B cell (primary cell): ENCODE measurements around the gene CCDC88C. TPM values are rescaled to one million over a fixed set of nuclear protein-coding genes. Genes with fewer than 3 reads are reported as not detected.

Experiments used
- ATAC-seq: fragments of 200-7000 bp; cut with Tn5 transposase; one replicate; pipeline ENCODE4 v1.10.0; 2021; ENCODE audit warnings: low read depth, mild to moderate bottlenecking, moderate number of reproducible peaks, moderate library complexity
- CTCF ChIA-PET: fragments of 350-600 bp; sonication (Branson Sonifier 250); formaldehyde crosslinking; loops from one replicate; lab custom pipeline; 2021; ENCODE audit warnings: antibody characterized with exemption, inconsistent platforms; lab: Charles Lee
- POLR2A ChIA-PET: fragments of 350-600 bp; sonication (Branson Sonifier 250); formaldehyde crosslinking; loops from one replicate; lab custom pipeline; 2021; ENCODE audit warnings: antibody characterized with exemption; lab: Charles Lee
- DNase-seq: peaks from one replicate; pipeline ENCODE4 v3.0.0; 2013
- H2AFZ ChIP-seq: 2 replicates; pipeline ENCODE4 v1.6.1; 2012; ENCODE audit warnings: mild to moderate bottlenecking, low read depth, low read length; ENCODE audit not compliant: insufficient read depth, poor library complexity, severe bottlenecking
- H3K27ac ChIP-seq, 2 donors: 1 replicate in 1 of 2; 2 replicates in 1 of 2; pipeline ENCODE4 v1.5.1; 2012 to 2013; ENCODE audit warnings: low read length in 2 of 2, mild to moderate bottlenecking in 2 of 2, moderate library complexity in 1 of 2
- H3K27me3 ChIP-seq, 4 experiments: fragments of 200-600 bp in 1 of 4; sonication (generic) in 1 of 4; replicated peaks in 1 of 4; 1 replicate in 2 of 4; 2 replicates in 2 of 4; pipeline versions ENCODE4 v1.6.1 to v1.7.0; 2013 to 2016; ENCODE audit warnings: low read length in 3 of 4, mild to moderate bottlenecking in 2 of 4, mixed read lengths in 1 of 4, moderate library complexity in 1 of 4; ENCODE audit not compliant: insufficient read depth in 4 of 4, control insufficient read depth in 3 of 4; ENCODE audit errors: control extremely low read depth in 1 of 4
- H3K36me3 ChIP-seq, 2 experiments: replicated peaks in 1 of 2; 1 replicate in 1 of 2; 2 replicates in 1 of 2; pipeline versions ENCODE4 v1.6.1 to v1.7.1; 2013; ENCODE audit warnings: low read length in 1 of 2; ENCODE audit not compliant: insufficient read depth in 2 of 2, control insufficient read depth in 1 of 2; ENCODE audit errors: control extremely low read depth in 1 of 2, extremely low read depth in 1 of 2
- H3K4me1 ChIP-seq, 2 donors: fragments of 200-600 bp in 1 of 2; sonication (generic) in 1 of 2; 1 replicate in 1 of 2; 2 replicates in 1 of 2; pipeline versions ENCODE4 v1.5.1 to v1.6.1; 2013 to 2017; ENCODE audit warnings: low read length in 2 of 2; ENCODE audit not compliant: control insufficient read depth in 2 of 2, insufficient read depth in 2 of 2
- H3K4me2 ChIP-seq: replicated peaks from 2 replicates; pipeline ENCODE3; 2012; ENCODE audit warnings: mild to moderate bottlenecking, low read depth, low read length; ENCODE audit not compliant: poor library complexity, severe bottlenecking
- H3K4me3 ChIP-seq, 5 experiments: fragments of 200-600 bp in 1 of 5; sonication (generic) in 1 of 5; 1 replicate in 3 of 5; 2 replicates in 2 of 5; pipeline versions ENCODE4 v1.5.1 to v1.7.0; 2011 to 2016; ENCODE audit warnings: low read length in 4 of 5, mild to moderate bottlenecking in 4 of 5, low read depth in 2 of 5, control low read depth in 1 of 5, moderate library complexity in 1 of 5; ENCODE audit not compliant: insufficient read depth in 1 of 5; ENCODE audit errors: control extremely low read depth in 1 of 5, extremely low read depth in 1 of 5
- H3K79me2 ChIP-seq: fragments of 200-600 bp; sonication (generic); one replicate; pipeline ENCODE4 v1.6.0; 2016; ENCODE audit warnings: low read length; ENCODE audit not compliant: control insufficient read depth, insufficient read depth
- H3K9ac ChIP-seq: fragments of 200-600 bp; sonication (generic); 2 replicates; pipeline ENCODE4 v1.6.1; 2017; ENCODE audit warnings: mild to moderate bottlenecking, low read length, moderate library complexity
- H3K9me3 ChIP-seq, 3 donors: one replicate each; pipeline versions ENCODE4 v1.6.1 to v1.7.1; 2013; ENCODE audit warnings: low read length in 2 of 3; ENCODE audit not compliant: control insufficient read depth in 2 of 3, insufficient read depth in 1 of 3; ENCODE audit errors: control extremely low read depth in 1 of 3
- H4K20me1 ChIP-seq: 2 replicates; pipeline ENCODE4 v1.6.0; 2012; ENCODE audit warnings: mild to moderate bottlenecking, low read length; ENCODE audit not compliant: insufficient read depth, control insufficient read depth, poor library complexity, severe bottlenecking
- H3K27ac Mint-ChIP-seq: one replicate; pipeline ENCODE4 v1.8.0; 2021; ENCODE audit warnings: mixed read lengths
- H3K27me3 Mint-ChIP-seq: one replicate; pipeline ENCODE4 v1.8.0; 2021; ENCODE audit warnings: mixed read lengths
- H3K4me1 Mint-ChIP-seq: one replicate; pipeline ENCODE4 v1.8.0; 2021; ENCODE audit warnings: mixed read lengths
- H3K4me3 Mint-ChIP-seq: one replicate; pipeline ENCODE4 v1.8.0; 2021; ENCODE audit warnings: mixed read lengths
- H3K9me3 Mint-ChIP-seq: one replicate; pipeline ENCODE4 v1.8.0; 2022; ENCODE audit warnings: mixed read lengths; ENCODE audit not compliant: insufficient read depth
- CTCF ChIP-seq: fragments of 200-600 bp; IDR thresholded peaks from one replicate; pipeline ENCODE4 v1.8.0; 2022; ENCODE audit warnings: antibody characterized with exemption, mild to moderate bottlenecking
- EZH2 ChIP-seq: IDR thresholded peaks from 2 replicates; pipeline ENCODE4 v1.6.1; 2012; ENCODE audit warnings: borderline replicate concordance, low read depth, mild to moderate bottlenecking, moderate library complexity, low read length; ENCODE audit not compliant: insufficient read depth, poor library complexity, severe bottlenecking
- whole genome bisulfite sequencing: methylation state at CpG from one replicate; pipeline ENCODE4 v1.1.5; 2013; ENCODE audit warnings: missing lambda C conversion rate; ENCODE audit not compliant: insufficient coverage; 5-methylcytosine and 5-hydroxymethylcytosine counted together
- intact Hi-C: fragments of 100-400 bp; cut with micrococcal nuclease; formaldehyde crosslinking; loops from one replicate; pipeline ENCODE4 v1.10.0; 2022
- polyA plus RNA-seq: library from polyadenylated mRNA; depleted of rRNA; stranded (reverse); fragments of >200 nt; gene quantifications from 2 replicates; pipeline ENCODE4 v1.2.3, GENCODE V29; 2012
- total RNA-seq, 2 donors: library from RNA; stranded (reverse); fragments of 120-200 nt in 1 of 2; gene quantifications; 1 replicate in 1 of 2; 2 replicates in 1 of 2; pipeline versions ENCODE4 v1.2.3 to v1.2.4, GENCODE V29; 2013 to 2022

Gene CCDC88C
- total and polyA plus RNA-seq, 2 donors (not counting 1 experiment from before 2014, with no cell fraction given) = 98.7 to 181 TPM

DNA sequence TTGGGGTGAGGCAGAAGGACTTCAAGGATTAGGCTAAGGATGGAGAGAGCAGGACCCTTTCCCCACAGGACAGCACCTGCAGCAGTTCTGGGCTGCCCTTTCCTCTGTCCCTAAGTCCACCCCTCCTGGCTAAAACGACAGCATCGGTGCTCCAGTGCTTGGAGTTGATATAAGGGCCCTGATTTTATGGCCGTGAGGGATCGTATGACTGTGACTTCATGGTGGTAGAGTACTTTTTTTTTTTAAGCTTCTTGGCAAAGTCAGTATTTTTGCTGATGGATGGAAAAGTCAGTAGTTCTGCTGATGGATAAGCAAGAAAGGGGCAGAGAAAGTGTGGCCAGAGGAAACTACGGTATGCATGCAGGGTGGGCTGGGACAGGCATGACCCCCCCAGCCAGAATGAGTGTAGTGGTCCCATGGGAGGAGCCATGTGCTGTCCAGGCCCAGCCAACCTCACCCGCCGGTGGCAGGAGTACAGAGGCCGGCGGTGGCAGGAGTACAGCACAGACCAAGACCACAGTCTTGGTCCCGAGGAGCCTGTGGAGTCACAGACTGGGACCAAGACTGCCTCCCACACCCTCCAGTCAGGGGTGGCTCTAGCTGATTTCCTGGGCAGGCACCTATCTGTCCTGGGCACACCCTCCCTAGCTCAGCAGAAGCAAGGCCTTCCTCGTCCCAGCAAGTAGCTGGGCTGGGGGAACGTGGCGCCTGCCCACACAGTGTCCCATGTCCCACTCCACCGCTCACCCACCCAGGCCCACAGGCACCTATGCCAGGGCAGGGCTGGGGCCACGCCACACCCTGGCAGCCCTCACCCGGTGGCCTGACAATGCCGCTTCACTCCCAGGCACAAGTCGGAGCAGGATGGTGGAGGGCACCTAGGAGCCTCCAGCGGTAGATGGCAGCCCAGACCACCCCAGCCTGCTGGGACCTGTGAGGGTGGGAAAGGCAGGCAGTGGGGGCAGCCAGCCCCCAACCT lies 46.3 kb downstream of the CCDC88C start:
- Histone ChIP-seq H3K79me2 (peaks cover 96% of the 10 kb centered on the region), H3K9ac (no peak overlapping the region), H3K36me3 (peaks cover 0 to 30% of the 10 kb centered on the region in 2 experiments), H3K9me3 (no peaks in the 10 kb centered on the region), H3K4me3 (no peak overlapping the region), H2AFZ (no peak overlapping the region), H3K4me2 (peak overlapping the region; percentile 47), H3K27ac (peak overlapping the region in 1 of 2 donors; percentile 71), H4K20me1 (peaks cover 43% of the 10 kb centered on the region), H3K27me3 (no peaks in the 10 kb centered on the region), H3K4me1 (peaks cover 86 to 98% of the 10 kb centered on the region in 2 donors)
- 75% methylated on average over 17 of the region's 19 CpGs for WGBS
- H3K9me3 Mint-ChIP-seq = no peaks in the 10 kb centered on the region
- DNase-seq (no peak), ATAC-seq (no peak)
- H3K27ac Mint-ChIP-seq = peak overlapping the region; percentile 71
- no peaks in the 10 kb centered on the region for H3K27me3 Mint-ChIP-seq
- H3K4me1 Mint-ChIP-seq = peaks cover 97% of the 10 kb centered on the region
- POLR2A ChIA-PET = interaction anchor here (1.6 kb wide), 1 partner anchor 27 kb away, joined by 4 read pairs; no protein-coding TSS in a partner anchor
- CTCF ChIA-PET = interaction anchor here (1.3 to 4.0 kb wide), 4 partner anchors 11 to 47 kb away, joined by 3 to 31 read pairs (median 15); partner anchors contain the start of gene CCDC88C
- H3K4me3 Mint-ChIP-seq = peak overlapping the region; percentile 46
- intact Hi-C loops = no loop called here
- TF ChIP-seq CTCF (no peak), EZH2 (no peak)
